ENCODE results near the gene CMIP. TPM values are rescaled to one million over a fixed set of nuclear protein-coding genes. Genes with fewer than 3 reads are reported as not detected.

The CMIP gene
- total RNA-seq, 2 donors from 2014 or later, result 7.7 to 19.2 TPM

DNA sequence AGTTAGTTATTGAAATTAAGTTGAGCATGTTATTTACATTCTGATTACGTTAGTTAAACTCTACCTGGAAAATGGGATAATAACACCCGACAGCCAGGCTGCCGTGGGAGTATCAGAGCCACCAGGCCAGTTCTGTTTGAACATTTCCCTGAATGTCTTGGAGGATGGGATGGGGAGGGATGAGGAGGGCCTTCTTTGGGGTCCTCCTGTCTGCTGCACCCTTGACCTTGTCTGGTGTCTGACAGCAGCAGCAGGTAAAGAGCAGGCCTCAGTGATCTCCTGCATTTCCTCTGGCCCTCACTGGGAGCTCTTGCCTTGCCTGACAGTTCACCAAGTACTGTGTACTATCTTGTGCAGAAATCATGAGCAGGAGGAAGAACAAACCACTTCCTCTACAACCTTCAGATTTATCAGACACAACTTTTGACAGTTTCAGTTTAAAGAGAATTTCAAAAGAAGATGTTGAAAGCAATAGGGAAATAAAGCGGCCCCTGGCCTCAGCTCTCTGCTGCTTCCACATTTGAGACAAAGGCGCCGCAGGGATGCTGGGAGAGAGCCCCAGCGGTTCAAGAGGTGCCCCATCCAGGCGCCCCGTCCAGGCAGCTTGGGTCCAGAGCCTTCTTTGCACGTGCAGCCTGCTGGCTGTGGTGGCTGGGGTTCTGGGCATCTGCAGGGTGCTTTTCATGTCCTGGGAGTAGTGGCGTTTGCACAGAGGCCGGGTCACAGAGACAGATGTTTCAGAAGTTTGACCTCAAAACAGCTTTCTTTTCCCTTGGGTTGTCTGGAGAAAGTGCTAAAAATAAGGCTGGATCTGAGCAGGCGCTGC is 25.3 kb downstream of the CMIP start:
- Histone ChIP-seq H3K4me3 (no peak overlapping the region), H3K9me3 (no peaks in the 10 kb centered on the region), H3K4me1 (peaks cover 0 to 54% of the 10 kb centered on the region in 2 donors), H3K27ac (no peak overlapping the region), H3K36me3 (no peaks in the 10 kb centered on the region), H3K27me3 (no peaks in the 10 kb centered on the region)
- TF ChIP-seq, protein P1, sequence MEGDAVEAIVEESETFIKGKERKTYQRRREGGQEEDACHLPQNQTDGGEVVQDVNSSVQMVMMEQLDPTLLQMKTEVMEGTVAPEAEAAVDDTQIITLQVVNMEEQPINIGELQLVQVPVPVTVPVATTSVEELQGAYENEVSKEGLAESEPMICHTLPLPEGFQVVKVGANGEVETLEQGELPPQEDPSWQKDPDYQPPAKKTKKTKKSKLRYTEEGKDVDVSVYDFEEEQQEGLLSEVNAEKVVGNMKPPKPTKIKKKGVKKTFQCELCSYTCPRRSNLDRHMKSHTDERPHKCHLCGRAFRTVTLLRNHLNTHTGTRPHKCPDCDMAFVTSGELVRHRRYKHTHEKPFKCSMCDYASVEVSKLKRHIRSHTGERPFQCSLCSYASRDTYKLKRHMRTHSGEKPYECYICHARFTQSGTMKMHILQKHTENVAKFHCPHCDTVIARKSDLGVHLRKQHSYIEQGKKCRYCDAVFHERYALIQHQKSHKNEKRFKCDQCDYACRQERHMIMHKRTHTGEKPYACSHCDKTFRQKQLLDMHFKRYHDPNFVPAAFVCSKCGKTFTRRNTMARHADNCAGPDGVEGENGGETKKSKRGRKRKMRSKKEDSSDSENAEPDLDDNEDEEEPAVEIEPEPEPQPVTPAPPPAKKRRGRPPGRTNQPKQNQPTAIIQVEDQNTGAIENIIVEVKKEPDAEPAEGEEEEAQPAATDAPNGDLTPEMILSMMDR (IDR thresholded peaks at IDR 0.05), result no peak
- DNase-seq (ENCODE audit: low spot score), result no peak

DNA sequence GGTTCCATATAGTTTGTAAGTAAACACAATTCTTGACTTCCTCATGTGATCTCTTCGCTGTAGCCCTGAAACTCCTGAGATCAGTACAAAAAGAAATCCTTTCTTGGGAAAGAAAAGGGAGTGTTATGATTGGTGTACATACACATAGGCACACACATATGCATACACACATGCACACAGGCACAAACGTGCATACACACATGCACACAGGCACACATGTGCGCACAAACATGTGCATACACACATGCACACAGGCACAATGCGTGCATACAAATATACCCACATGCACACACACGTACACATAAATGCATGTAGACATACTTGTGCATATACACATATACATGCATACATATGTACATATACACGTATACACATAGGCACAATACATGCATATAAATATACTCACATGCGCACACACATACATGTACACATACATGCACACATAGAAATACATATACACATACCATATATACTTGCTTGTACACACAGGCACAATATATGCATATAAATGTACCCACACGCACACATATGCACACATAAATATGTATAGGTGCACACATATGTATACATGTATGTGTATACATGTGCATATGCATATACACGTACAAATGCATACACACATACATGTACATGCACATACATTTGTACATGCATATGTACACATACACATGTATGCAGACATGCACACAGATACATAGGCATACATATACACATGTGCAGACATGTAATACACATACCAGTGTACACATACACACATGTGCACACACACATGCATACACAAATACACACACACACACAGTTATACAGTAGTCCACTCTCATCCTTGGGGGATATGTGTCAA is 26.4 kb downstream of the CMIP start:
- Histone ChIP-seq H3K27me3 (no peaks in the 10 kb centered on the region), H3K9me3 (no peaks in the 10 kb centered on the region), H3K4me1 (peaks cover 0 to 52% of the 10 kb centered on the region in 2 donors), H3K36me3 (no peaks in the 10 kb centered on the region), H3K4me3 (no peak overlapping the region), H3K27ac (no peak overlapping the region)
- no peak for DNase-seq (ENCODE audit: low spot score)
- TF ChIP-seq, protein P1 (IDR thresholded peaks at IDR 0.05), result no peak

DNA sequence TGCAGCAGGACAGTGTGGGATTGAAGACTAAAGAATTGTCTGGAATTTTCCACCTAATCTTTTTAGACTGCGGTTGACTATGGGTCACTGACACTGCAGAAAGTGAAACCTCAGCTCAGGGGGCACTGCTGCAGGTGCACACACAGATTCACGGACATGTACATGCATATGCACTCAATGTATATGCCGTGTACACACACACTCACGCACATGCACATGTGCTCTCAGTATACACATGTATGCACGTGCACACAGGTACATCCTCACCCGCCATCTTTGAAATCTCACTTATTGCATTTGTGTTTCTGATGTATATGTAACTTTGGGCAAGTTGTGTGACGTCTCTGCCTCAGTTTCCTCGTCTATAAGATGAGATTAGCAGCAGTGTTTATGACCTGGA is 27.3 kb downstream of the CMIP start:
- Histone ChIP-seq H3K27me3 (no peaks in the 10 kb centered on the region), H3K4me1 (peaks cover 0 to 47% of the 10 kb centered on the region in 2 donors), H3K36me3 (no peaks in the 10 kb centered on the region), H3K9me3 (no peaks in the 10 kb centered on the region), H3K4me3 (no peak overlapping the region), H3K27ac (no peak overlapping the region)
- TF ChIP-seq, protein P1 (IDR thresholded peaks at IDR 0.05), result no peak
- DNase-seq (ENCODE audit: low spot score), result no peak

DNA sequence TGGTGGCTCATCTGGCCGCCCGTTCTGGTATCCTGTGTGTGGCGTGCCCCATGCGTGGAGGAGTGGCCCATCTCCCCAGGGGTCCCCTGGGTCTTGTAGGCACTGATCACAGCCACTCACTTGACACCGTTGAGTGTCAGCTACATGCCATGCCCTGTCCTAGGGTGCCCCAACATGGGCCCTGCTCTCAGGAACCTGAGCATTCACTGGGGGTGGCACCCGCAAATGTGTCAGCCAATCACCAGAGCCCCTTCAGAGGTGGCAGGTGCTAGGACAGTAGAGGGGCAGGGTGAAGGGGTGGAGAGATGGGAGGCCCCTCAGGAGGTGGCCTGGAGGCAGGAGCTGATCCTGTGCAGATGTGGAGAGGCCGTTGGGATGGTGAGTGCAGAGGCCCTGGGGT is 27.8 kb downstream of the CMIP start:
- Histone ChIP-seq H3K4me1 (peaks cover 0 to 47% of the 10 kb centered on the region in 2 donors), H3K36me3 (no peaks in the 10 kb centered on the region), H3K9me3 (no peaks in the 10 kb centered on the region), H3K4me3 (no peak overlapping the region), H3K27me3 (no peaks in the 10 kb centered on the region), H3K27ac (peak overlapping the region in 1 of 2 donors; percentile 9)
- no peak for DNase-seq (ENCODE audit: low spot score)
- TF ChIP-seq, protein P1 (IDR thresholded peaks at IDR 0.05), result no peak

DNA sequence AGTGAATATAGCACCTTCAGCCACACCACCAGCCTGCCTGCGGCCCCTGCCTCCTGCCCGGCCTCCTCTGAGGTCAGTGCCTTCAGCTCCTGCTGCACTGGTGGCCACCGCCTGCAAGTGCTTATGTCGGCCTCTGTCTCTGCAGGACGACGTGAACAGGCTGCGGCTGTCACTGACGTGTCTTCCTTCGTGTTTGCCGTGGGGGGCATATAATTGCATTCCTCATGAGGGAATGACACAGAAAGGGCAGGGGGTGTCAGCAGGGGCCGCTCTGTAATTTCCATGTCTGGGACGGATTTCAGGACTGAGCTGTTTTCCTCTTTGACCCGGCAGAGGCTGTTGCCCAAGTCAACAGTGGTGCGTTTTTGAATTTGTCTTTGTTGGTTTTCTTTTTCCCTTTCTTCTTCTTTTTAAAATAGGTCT is 28.5 kb downstream of the CMIP start:
- Histone ChIP-seq H3K9me3 (no peaks in the 10 kb centered on the region), H3K4me3 (no peak overlapping the region), H3K4me1 (peaks cover 0 to 49% of the 10 kb centered on the region in 2 donors), H3K36me3 (no peaks in the 10 kb centered on the region), H3K27me3 (no peaks in the 10 kb centered on the region), H3K27ac (peak overlapping the region; percentile 9 to 43)
- TF ChIP-seq, protein P1 (IDR thresholded peaks at IDR 0.05), result no peak
- no peak for DNase-seq (ENCODE audit: low spot score)

Data from right atrium auricular region (tissue), 2 donors.